H1 (cell line): Measurements from ENCODE around the gene NMT2.

Source experiments
- CTCF ChIP-seq, 3 experiments: IDR thresholded peaks; 1 replicate in 2 of 3; 2 replicates in 1 of 3; pipeline versions ENCODE4 v1.5.1 to v1.6.1; 2011; ENCODE audit warnings: low read length in 3 of 3, mild to moderate bottlenecking in 3 of 3, inconsistent platforms in 2 of 3, low read depth in 1 of 3, moderate library complexity in 1 of 3; ENCODE audit not compliant: insufficient read depth in 1 of 3; ENCODE audit errors: control extremely low read depth in 1 of 3
- EGR1 ChIP-seq: IDR thresholded peaks from 2 replicates; pipeline ENCODE4 v1.6.1; 2011; ENCODE audit warnings: low read depth, low read length, borderline replicate concordance
- GTF2F1 ChIP-seq: IDR thresholded peaks from 2 replicates; pipeline ENCODE4 v1.6.1; 2012; ENCODE audit warnings: low read depth, low read length, improper control_type of control experiment, borderline replicate concordance
- HDAC2 ChIP-seq, 2 experiments: fragments of 300-600 bp in 1 of 2; sonication (generic) in 1 of 2; IDR thresholded peaks; 2 replicates each; pipeline ENCODE4 v1.6.1; 2011 to 2012; ENCODE audit warnings: low read depth in 2 of 2, low read length in 2 of 2, mild to moderate bottlenecking in 2 of 2, moderate library complexity in 2 of 2, borderline replicate concordance in 1 of 2, inconsistent platforms in 1 of 2
- POLR2AphosphoS5 ChIP-seq: IDR thresholded peaks from 2 replicates; pipeline ENCODE4 v1.6.1; 2011; ENCODE audit warnings: low read depth, low read length
- RAD21 ChIP-seq, 2 experiments: IDR thresholded peaks in 1 of 2; conservative IDR thresholded peaks in 1 of 2; 2 replicates each; pipeline ENCODE4 v1.6.1; 2011; ENCODE audit warnings: low read depth in 2 of 2, low read length in 2 of 2, improper control_type of control experiment in 1 of 2, inconsistent platforms in 1 of 2, mild to moderate bottlenecking in 1 of 2, moderate library complexity in 1 of 2
- SIN3A ChIP-seq, 2 experiments: IDR thresholded peaks in 1 of 2; conservative IDR thresholded peaks in 1 of 2; 2 replicates each; pipeline ENCODE4 v1.6.1; 2011 to 2012; ENCODE audit warnings: low read length in 2 of 2, improper control_type of control experiment in 1 of 2, low read depth in 1 of 2, mild to moderate bottlenecking in 1 of 2
- TAF1 ChIP-seq: IDR thresholded peaks from 2 replicates; pipeline ENCODE4 v1.6.1; 2011; ENCODE audit warnings: mild to moderate bottlenecking, low read depth, low read length
- USF2 ChIP-seq: IDR thresholded peaks from 2 replicates; pipeline ENCODE4 v1.6.1; 2011; ENCODE audit warnings: low read length, improper control_type of control experiment
- YY1 ChIP-seq: IDR thresholded peaks from 2 replicates; pipeline ENCODE4 v1.6.1; 2011; ENCODE audit warnings: low read depth, mild to moderate bottlenecking, low read length
- ZNF274 ChIP-seq: IDR thresholded peaks from 2 replicates; pipeline ENCODE4 v1.7.0; 2012; ENCODE audit warnings: low read length, borderline replicate concordance; ENCODE audit errors: extremely low read depth

GRCh38 chr10:15084502-15084922 is 84.0 kb downstream of the NMT2 start:
- TF ChIP-seq TAF1 (0 out of 2 replicates have a peak, but pooled peaks have one; percentile 19), EGR1 (no peak), HDAC2 (IDR thresholded peaks at IDR 0.05; ENCODE audit: borderline replicate concordance in 1 of 2, low read depth in 2 of 2, low read length in 2 of 2) (no peak), CTCF (IDR thresholded peaks at IDR 0.05; ENCODE audit: control extremely low read depth in 1 of 3, insufficient read depth in 1 of 3, low read depth in 1 of 3, low read length in 3 of 3) (no peak), POLR2AphosphoS5 (no peak), ZNF274 (no peak), USF2 (no peak), RAD21 (IDR thresholded peaks at IDR 0.05 in 1 of 2, conservative IDR thresholded peaks at IDR 0.05 in 1 of 2; ENCODE audit: low read depth in 2 of 2, low read length in 2 of 2) (no peak), GTF2F1 (no peak), YY1 (no peak), SIN3A (conservative IDR thresholded peaks at IDR 0.05 in 1 of 2, IDR thresholded peaks at IDR 0.05 in 1 of 2; ENCODE audit: low read depth in 1 of 2, low read length in 2 of 2) (no peak)
